ENCODE results near the gene INPP5B. TPM values are rescaled to one million over a fixed set of nuclear protein-coding genes. Genes with fewer than 3 reads are reported as not detected.
A peak's percentile ranks its signal among the peaks of the same experiment; 100 is the strongest.

The INPP5B gene
- total and polyA plus RNA-seq, 2 of the 13 experiments (the other 11 are each of a cell fraction or from before 2014, with no cell fraction given), result 9.0 to 9.8 TPM

GRCh38 chr1:37947364-37947763 lies 511 bp upstream of the INPP5B start (continued):
- TF ChIP-seq CREB3 (CRISPR knock-in tag; IDR thresholded peaks at IDR 0.05) (no peak), MED1 (CRISPR knock-in tag; IDR thresholded peaks at IDR 0.05) (no peak), ZNF282 (IDR thresholded peaks at IDR 0.05; ENCODE audit: partially characterized antibody) (no peak)

- Histone ChIP-seq H3K4me1 (ENCODE audit: insufficient read depth, low read length) (peaks cover 58% of the 10 kb centered on the region), H3K36me3 (replicated peaks in 1 of 2; ENCODE audit: control insufficient read depth in 1 of 2, insufficient read depth in 2 of 2, low read length in 2 of 2) (no peaks in the 10 kb centered on the region), H3K79me2 (ENCODE audit: insufficient read depth, low read length) (no peaks in the 10 kb centered on the region), H3K9ac (ENCODE audit: insufficient read depth, low read depth, low read length) (peak overlapping the region; percentile 72), H3K9me3 (ENCODE audit: low read length) (no peaks in the 10 kb centered on the region), H3K27me3 (ENCODE audit: control insufficient read depth in 1 of 2, insufficient read depth in 2 of 2, low read length in 2 of 2) (no peaks in the 10 kb centered on the region; a peak in 1 of 5 replicates), H4K20me1 (ENCODE audit: insufficient read depth, low read length) (no peaks in the 10 kb centered on the region), H3K27ac (ENCODE audit: extremely low read length, insufficient read depth, low read length) (peak overlapping the region; percentile 53), H3K4me3 (replicated peaks in 1 of 3; ENCODE audit: insufficient read depth in 1 of 3, low read depth in 2 of 3, low read length in 3 of 3) (peak overlapping the region; percentile 68 to 91 (median 81)), H2AFZ (ENCODE audit: low read length) (peak overlapping the region; percentile 30), H3K4me2 (ENCODE audit: low read depth, low read length) (peak overlapping the region; percentile 86)
- DNase-seq (ENCODE audit: low spot score) (peak; percentile 55), ATAC-seq (peak; percentile 74), FAIRE-seq (no peak)
- ChIA-PET CTCF (ENCODE audit: low intra/inter-chr PET ratio, low total read pairs) (no interaction called here), POLR2A (interaction anchor here (1.4 to 1.9 kb wide), 3 partner anchors 11 to 66 kb away, joined by 3 to 12 read pairs (median 4); no protein-coding TSS in a partner anchor)
- TSS peak; percentile 46 for BruUV-seq (replicated peaks)
- intact Hi-C loops (cut with micrococcal nuclease; ENCODE audit: unreplicated experiment), result loop anchor here (2.0 kb wide), 1 partner anchor 15 kb away; no protein-coding TSS in a partner anchor
- WGBS (ENCODE audit: low lambda C conversion rate), result 7% methylated on average over 12 of the region's 23 CpGs
- in situ Hi-C loops (cut with HindIII; ENCODE audit: extremely low pct_ligation_motif_present, low pct_unique_long_range_greater_than_20kb), result no loop called here
- TF ChIP-seq ZMYM2 (CRISPR knock-in tag; IDR thresholded peaks at IDR 0.05) (no peak), CTCF (CRISPR knock-in tag; IDR thresholded peaks at IDR 0.05) (0 out of 2 replicates have a peak, but pooled peaks have one; percentile 17), MTA1 (CRISPR knock-in tag; IDR thresholded peaks at IDR 0.05; ENCODE audit: borderline replicate concordance) (0 out of 2 replicates have a peak, but pooled peaks have one; percentile 46), SRY (CRISPR knock-in tag; IDR thresholded peaks at IDR 0.05) (0 out of 2 replicates have a peak, but pooled peaks have one; percentile 56), SCMH1 (CRISPR knock-in tag; IDR thresholded peaks at IDR 0.05; ENCODE audit: borderline replicate concordance) (no peak), MXI1 (IDR thresholded peaks at IDR 0.05; ENCODE audit: borderline replicate concordance, low read depth, low read length) (peak; percentile 37; the same call in 1 of the 3 replicates), GATAD2A (CRISPR knock-in tag; IDR thresholded peaks at IDR 0.05) (peak; percentile 19; the same call in 1 of the 2 replicates), CREB1 (IDR thresholded peaks at IDR 0.05) (no peak), CREB1 (CRISPR knock-in tag; IDR thresholded peaks at IDR 0.05) (peak; percentile 60; the same call in 1 of the 2 replicates), ZNF329 (CRISPR knock-in tag; IDR thresholded peaks at IDR 0.05; ENCODE audit: low read depth) (0 out of 2 replicates have a peak, but pooled peaks have one; percentile 26), ZNF557 (CRISPR knock-in tag; IDR thresholded peaks at IDR 0.05) (0 out of 2 replicates have a peak, but pooled peaks have one; percentile 5), DR1 (CRISPR knock-in tag; IDR thresholded peaks at IDR 0.05) (no peak), ZNF746 (CRISPR knock-in tag; IDR thresholded peaks at IDR 0.05) (peak; percentile 61; the same call in 1 of the 2 replicates), CEBPG (CRISPR knock-in tag; IDR thresholded peaks at IDR 0.05) (peak; percentile 43), HDAC2 (CRISPR knock-in tag; IDR thresholded peaks at IDR 0.05) (0 out of 2 replicates have a peak, but pooled peaks have one; percentile 34), FOSL2 (CRISPR knock-in tag; IDR thresholded peaks at IDR 0.05) (0 out of 2 replicates have a peak, but pooled peaks have one; percentile 33)
These were observed 830 bp downstream of the INPP5B start for GRCh38 chr1:37945743-37946702.
